Mesenchymal stem cell (in vitro differentiated cells and primary cell): ENCODE results near the gene FCGR3B.
A peak's percentile ranks its signal among the peaks of the same experiment; 100 is the strongest.
"Not testable (repeated sequence)": the region's sequence is repeated elsewhere in the genome, so short reads cannot be mapped to it uniquely, and the experiment has no call there.

Experiments
- DNase-seq: peaks from one replicate; pipeline ENCODE4 v3.0.0-alpha.2; 2013
- H2AFZ ChIP-seq: one replicate; pipeline ENCODE4 v1.6.1; 2013; ENCODE audit warnings: low read depth, mild to moderate bottlenecking, control low read depth, inconsistent platforms, low read length, moderate library complexity
- H2AK5ac ChIP-seq: 2 replicates; pipeline ENCODE4 v1.6.1; 2013; ENCODE audit warnings: low read length, moderate library complexity, mild to moderate bottlenecking, inconsistent platforms; ENCODE audit not compliant: severe bottlenecking
- H2BK120ac ChIP-seq: one replicate; pipeline ENCODE4 v1.6.1; 2013; ENCODE audit warnings: low read depth, mild to moderate bottlenecking, inconsistent platforms, low read length, moderate library complexity
- H2BK12ac ChIP-seq, 2 experiments: one replicate each; pipeline ENCODE4 v1.6.1; 2013; ENCODE audit warnings: inconsistent platforms in 2 of 2, low read length in 2 of 2, mild to moderate bottlenecking in 2 of 2, moderate library complexity in 2 of 2, control low read depth in 1 of 2
- H2BK15ac ChIP-seq: one replicate; pipeline ENCODE4 v1.6.1; 2013; ENCODE audit warnings: mild to moderate bottlenecking, low read depth, inconsistent platforms; ENCODE audit not compliant: poor library complexity, severe bottlenecking
- H2BK5ac ChIP-seq: 2 replicates; pipeline ENCODE4 v1.6.1; 2013; ENCODE audit warnings: low read depth, mild to moderate bottlenecking, low read length, control low read depth, inconsistent platforms; ENCODE audit not compliant: poor library complexity, severe bottlenecking
- H3K14ac ChIP-seq, 2 experiments: one replicate each; pipeline ENCODE4 v1.6.1; 2013; ENCODE audit warnings: inconsistent platforms in 2 of 2, low read length in 2 of 2, control low read depth in 1 of 2, mild to moderate bottlenecking in 1 of 2, moderate library complexity in 1 of 2
- H3K18ac ChIP-seq, 2 experiments: one replicate each; pipeline ENCODE4 v1.6.1; 2013; ENCODE audit warnings: inconsistent platforms in 2 of 2, low read length in 2 of 2, control low read depth in 1 of 2, low read depth in 1 of 2, mild to moderate bottlenecking in 1 of 2
- H3K23ac ChIP-seq, 2 experiments: one replicate each; pipeline ENCODE4 v1.6.1; 2013; ENCODE audit warnings: inconsistent platforms in 2 of 2, low read length in 2 of 2, mild to moderate bottlenecking in 2 of 2, moderate library complexity in 2 of 2, control low read depth in 1 of 2
- H3K27ac ChIP-seq: 2 replicates; pipeline ENCODE4 v1.5.1; 2013; ENCODE audit warnings: mild to moderate bottlenecking, moderate library complexity, low read length, control low read depth, inconsistent platforms; ENCODE audit not compliant: poor library complexity, severe bottlenecking
- H3K27me3 ChIP-seq, 2 experiments: 2 replicates each; pipeline versions ENCODE4 v1.6.1 to v1.7.0; 2013; ENCODE audit warnings: low read length in 2 of 2, mild to moderate bottlenecking in 2 of 2, moderate library complexity in 2 of 2, control low read depth in 1 of 2, inconsistent platforms in 1 of 2; ENCODE audit not compliant: control insufficient read depth in 1 of 2, insufficient read depth in 1 of 2
- H3K36me3 ChIP-seq, 2 experiments: 2 replicates each; pipeline versions ENCODE4 v1.6.1 to v1.7.0; 2013; ENCODE audit warnings: low read length in 2 of 2, control low read depth in 1 of 2, inconsistent platforms in 1 of 2, low read depth in 1 of 2, mild to moderate bottlenecking in 1 of 2; ENCODE audit not compliant: insufficient read depth in 2 of 2, control insufficient read depth in 1 of 2
- H3K4ac ChIP-seq, 2 experiments: one replicate each; pipeline ENCODE4 v1.6.1; 2013; ENCODE audit warnings: inconsistent platforms in 2 of 2, low read length in 2 of 2, mild to moderate bottlenecking in 2 of 2, moderate library complexity in 2 of 2, control low read depth in 1 of 2, low read depth in 1 of 2
- H3K4me1 ChIP-seq: 2 replicates; pipeline ENCODE4 v1.6.1; 2013; ENCODE audit warnings: low read depth, low read length, control low read depth; ENCODE audit not compliant: control insufficient read depth, insufficient read depth
- H3K4me2 ChIP-seq: 2 replicates; pipeline ENCODE4 v1.6.1; 2013; ENCODE audit warnings: low read length, mild to moderate bottlenecking, inconsistent platforms; ENCODE audit not compliant: poor library complexity, severe bottlenecking
- H3K4me3 ChIP-seq, 2 experiments: 2 replicates each; pipeline versions ENCODE4 v1.5.1 to v1.7.0; 2013; ENCODE audit warnings: low read length in 2 of 2, mild to moderate bottlenecking in 2 of 2, control low read depth in 1 of 2, low read depth in 1 of 2; ENCODE audit not compliant: insufficient read depth in 1 of 2
- H3K79me1 ChIP-seq: replicated peaks from 2 replicates; pipeline ENCODE4 v1.6.1; 2013; ENCODE audit warnings: mild to moderate bottlenecking, control low read depth, low read length, inconsistent platforms; ENCODE audit not compliant: poor library complexity, severe bottlenecking
- H3K9ac ChIP-seq: 2 replicates; pipeline ENCODE4 v1.7.0; 2013; ENCODE audit warnings: mild to moderate bottlenecking, low read length, moderate library complexity
- H3K9me3 ChIP-seq: 2 replicates; pipeline ENCODE4 v1.7.0; 2013; ENCODE audit warnings: mild to moderate bottlenecking, low read length; ENCODE audit not compliant: control insufficient read depth
- H4K8ac ChIP-seq: one replicate; pipeline ENCODE4 v1.6.1; 2013; ENCODE audit warnings: inconsistent platforms, mild to moderate bottlenecking, low read length, moderate library complexity
- H4K91ac ChIP-seq: one replicate; pipeline ENCODE4 v1.6.1; 2013; ENCODE audit warnings: mild to moderate bottlenecking, low read length, inconsistent platforms
- WGBS: methylation state at CpG from one replicate; pipeline ENCODE4 v1.1.7; 2013; ENCODE audit warnings: mixed read lengths; 5-methylcytosine and 5-hydroxymethylcytosine counted together

Gene FCGR3B

GRCh38 chr1:161616417-161616816 lies 14.6 kb downstream of the FCGR3B start:
- not testable (repeated sequence) for H3K9ac ChIP-seq, H3K36me3 ChIP-seq, H3K4ac ChIP-seq, H2AK5ac ChIP-seq, H3K27me3 ChIP-seq, H2AFZ ChIP-seq, DNase-seq, H3K23ac ChIP-seq, H3K4me1 ChIP-seq, H3K14ac ChIP-seq, H2BK12ac ChIP-seq, H3K18ac ChIP-seq, H3K9me3 ChIP-seq, H4K8ac ChIP-seq, H2BK5ac ChIP-seq, H3K4me3 ChIP-seq, H3K27ac ChIP-seq, H3K79me1 ChIP-seq, H2BK15ac ChIP-seq, H2BK120ac ChIP-seq, H4K91ac ChIP-seq, H3K4me2 ChIP-seq
- 96% methylated on average over 30 of the region's 30 CpGs for WGBS

GRCh38 chr1:161613142-161613514 lies 17.8 kb downstream of the FCGR3B start:
- not testable (repeated sequence) for H3K27ac ChIP-seq, H3K79me1 ChIP-seq, H2AK5ac ChIP-seq, H4K91ac ChIP-seq, H3K4me1 ChIP-seq, H2BK5ac ChIP-seq, H2BK120ac ChIP-seq, H2BK15ac ChIP-seq, H2BK12ac ChIP-seq, H4K8ac ChIP-seq, H3K4ac ChIP-seq, H3K9me3 ChIP-seq, H3K14ac ChIP-seq, H3K23ac ChIP-seq, H3K27me3 ChIP-seq, H3K36me3 ChIP-seq, H3K18ac ChIP-seq, H2AFZ ChIP-seq
- Histone ChIP-seq H3K9ac (peak overlapping the region; percentile 84), H3K4me3 (peak overlapping the region in 1 of 2 experiments; percentile 59), H3K4me2 (peak overlapping the region; percentile 35)
- DNase-seq, result peak; percentile 53
- WGBS, result 0% methylated on average over 1 of the region's 6 CpGs

DNA sequence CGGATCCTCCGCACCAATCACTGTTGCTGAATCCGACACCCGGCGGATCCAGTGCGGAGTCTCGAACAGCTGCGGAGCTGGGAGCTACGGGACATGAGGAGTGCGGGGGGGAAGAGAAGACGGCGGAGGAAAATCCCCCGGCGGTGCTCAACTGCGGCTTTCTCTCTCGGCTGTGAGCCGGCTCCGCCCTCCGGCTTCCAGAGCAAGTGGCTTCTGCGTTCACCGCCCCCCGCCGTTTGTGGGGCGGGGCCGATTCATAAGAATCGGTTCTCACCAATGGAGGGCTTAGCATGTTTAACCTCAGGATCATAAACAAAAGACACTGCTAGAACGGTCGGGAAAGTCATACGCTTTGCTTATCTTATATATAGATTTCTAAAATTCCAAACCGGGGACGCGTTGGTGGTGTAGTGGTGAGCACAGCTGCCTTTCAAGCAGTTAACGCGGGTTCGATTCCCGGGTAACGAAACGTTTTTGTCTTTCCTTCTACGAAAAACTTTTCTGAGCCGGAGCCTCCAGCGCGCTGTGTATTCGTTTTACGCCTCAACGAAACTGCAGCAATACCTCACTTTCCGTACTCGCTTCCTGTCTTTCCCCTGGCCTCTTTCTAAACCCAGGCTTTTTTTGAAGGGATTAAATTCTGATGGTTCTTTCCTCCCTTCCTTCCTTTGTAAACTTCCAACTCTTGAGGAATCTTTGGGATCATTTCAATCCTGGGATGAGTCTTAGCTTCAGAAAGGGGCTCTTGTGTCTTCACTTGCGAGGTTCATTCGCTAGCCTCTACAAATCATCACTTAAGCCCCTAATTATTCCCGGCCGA lies 18.4 kb downstream of the FCGR3B start:
- peak; percentile 100 for DNase-seq
- H4K91ac ChIP-seq, H3K79me1 ChIP-seq, H3K18ac ChIP-seq, H3K36me3 ChIP-seq, H4K8ac ChIP-seq, H3K4ac ChIP-seq, H3K14ac ChIP-seq, H2BK5ac ChIP-seq, H3K23ac ChIP-seq, H3K9me3 ChIP-seq, H2AK5ac ChIP-seq, H3K4me1 ChIP-seq, H2BK12ac ChIP-seq, H2BK15ac ChIP-seq, H2AFZ ChIP-seq, H3K27me3 ChIP-seq, H2BK120ac ChIP-seq: not testable (repeated sequence)
- peak overlapping the region; percentile 84 for H3K9ac ChIP-seq
- under 1% methylated on average over 41 of the region's 51 CpGs for WGBS
- H3K4me3 ChIP-seq, result peak overlapping the region; percentile 52 to 82
- peak overlapping the region; percentile 67 for H3K27ac ChIP-seq
- peak overlapping the region; percentile 41 for H3K4me2 ChIP-seq

DNA sequence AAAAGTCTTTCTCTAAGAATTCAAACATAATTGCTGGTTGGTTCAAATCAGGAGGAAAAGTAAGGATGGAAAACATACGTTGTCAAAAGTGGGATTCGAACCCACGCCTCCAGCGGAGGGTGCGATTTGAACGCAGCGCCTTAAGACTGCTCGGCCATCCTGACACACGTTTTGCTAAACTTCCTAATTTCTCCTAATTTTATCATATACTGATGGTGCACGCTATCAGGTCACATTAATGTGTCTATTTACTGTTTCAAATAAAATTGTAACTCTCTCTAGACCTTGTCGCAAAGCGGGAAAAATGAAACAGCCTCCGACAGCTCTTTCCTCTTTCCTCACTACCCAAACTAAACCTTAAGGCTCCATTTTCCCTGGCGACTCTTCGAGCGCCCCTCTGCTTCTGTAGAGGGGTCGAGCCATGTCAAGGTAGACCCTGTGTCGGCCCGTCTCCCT lies 19.1 kb downstream of the FCGR3B start:
- not testable (repeated sequence) for H2BK12ac ChIP-seq, H4K8ac ChIP-seq, H3K36me3 ChIP-seq, H2BK15ac ChIP-seq, H3K14ac ChIP-seq, H3K4ac ChIP-seq, H2BK5ac ChIP-seq, H3K18ac ChIP-seq, H3K79me1 ChIP-seq, H4K91ac ChIP-seq, H3K23ac ChIP-seq, H3K9me3 ChIP-seq, H3K4me1 ChIP-seq, H3K27me3 ChIP-seq, H2AK5ac ChIP-seq, H2BK120ac ChIP-seq
- H3K4me2 ChIP-seq, result peak overlapping the region; percentile 76
- H3K27ac ChIP-seq, result peak overlapping the region; percentile 60
- H2AFZ ChIP-seq, result peak overlapping the region; percentile 33
- H3K4me3 ChIP-seq, result peak overlapping the region; percentile 46 to 82
- 4% methylated on average over 16 of the region's 19 CpGs for WGBS
- DNase-seq, result peak; percentile 83
- H3K9ac ChIP-seq, result peak overlapping the region; percentile 84
